Activated gamma-delta T cell treated with anti-CD3 and anti-CD28 coated beads, Interleukin-2, amount 50 U/mL, for 16 hours (primary cell): Measurements from ENCODE around the gene USH1G.

Experiments used
- DNase-seq: peaks from one replicate; pipeline ENCODE4 v3.0.0-alpha.2; 2020; ENCODE audit warnings: low read depth

The USH1G gene

GRCh38 chr17:74954115-74954514, 31.1 kb upstream of the USH1G start:
- no peak for DNase-seq

- DNase-seq: no peak
Observed at GRCh38 chr17:74953134-74953687, 30.2 kb upstream of the USH1G start.

GRCh38 chr17:74952431-74953133, 29.5 kb upstream of the USH1G start:
- DNase-seq: no peak

GRCh38 chr17:74951680-74952421, 28.8 kb upstream of the USH1G start:
- no peak for DNase-seq

- DNase-seq: no peak
Observed at GRCh38 chr17:74951065-74951464, 28.0 kb upstream of the USH1G start.

GRCh38 chr17:74950207-74950606, 27.2 kb upstream of the USH1G start:
- DNase-seq: no peak

GRCh38 chr17:74949455-74950115, 26.5 kb upstream of the USH1G start:
- no peak for DNase-seq

GRCh38 chr17:74947041-74947754, 24.1 kb upstream of the USH1G start:
- DNase-seq: no peak

GRCh38 chr17:74946641-74947040, 23.6 kb upstream of the USH1G start:
- DNase-seq: no peak

- DNase-seq: no peak
Observed at GRCh38 chr17:74945543-74945942, 22.5 kb upstream of the USH1G start.

- DNase-seq: no peak
Observed at GRCh38 chr17:74943808-74944522, 20.9 kb upstream of the USH1G start.

GRCh38 chr17:74941128-74941725, 18.2 kb upstream of the USH1G start:
- no peak for DNase-seq

GRCh38 chr17:74939534-74939933, 16.5 kb upstream of the USH1G start:
- DNase-seq: no peak

- DNase-seq: no peak
Observed at GRCh38 chr17:74938194-74938950, 15.3 kb upstream of the USH1G start.

GRCh38 chr17:74937064-74938051, 14.3 kb upstream of the USH1G start:
- no peak for DNase-seq

- DNase-seq: no peak
Observed at GRCh38 chr17:74936470-74936799, 13.4 kb upstream of the USH1G start.

GRCh38 chr17:74935585-74936469, 12.8 kb upstream of the USH1G start, which contains the start of gene OTOP3:
Gene OTOP3 (plus strand): TSS chr17:74935898. CDS start chr17:74935922, 24 bp downstream.
- DNase-seq: no peak

- no peak for DNase-seq
Observed at GRCh38 chr17:74935048-74935447, 12.0 kb upstream of the USH1G start.
